K562 (cell line): ENCODE measurements around the gene GAB2. TPM values are rescaled to one million over a fixed set of nuclear protein-coding genes. Genes with fewer than 3 reads are reported as not detected.
A peak's percentile ranks its signal among the peaks of the same experiment; 100 is the strongest.

Experiments used
- CHD2 ChIP-seq: IDR thresholded peaks from 2 replicates; pipeline ENCODE4 v1.6.1; 2011; ENCODE audit warnings: low read depth, low read length
- CREBBP ChIP-seq: IDR thresholded peaks from one replicate; pipeline ENCODE4 v1.6.1; 2012; ENCODE audit warnings: low read depth, mild to moderate bottlenecking, control low read depth, inconsistent platforms, low read length
- DDX20 ChIP-seq: fragments of 450-650 bp; IDR thresholded peaks from 2 replicates; pipeline ENCODE4 v1.6.1; 2016; ENCODE audit warnings: missing genetic modification characterization, low read depth, mild to moderate bottlenecking, missing compliant biosample characterization, moderate library complexity
- DPF2 ChIP-seq: fragments of 450-650 bp; IDR thresholded peaks from 2 replicates; pipeline ENCODE4 v1.6.1; 2016
- FOXA3 ChIP-seq, 2 experiments: fragments of 450-650 bp in 1 of 2; sonication (generic) in 1 of 2; formaldehyde crosslinking; IDR thresholded peaks in 1 of 2; conservative IDR thresholded peaks in 1 of 2; 2 replicates each; pipeline versions ENCODE4 v1.4.0 to v1.8.0; 2020 to 2022; ENCODE audit warnings: mild to moderate bottlenecking in 2 of 2, missing genetic modification reagents in 1 of 2
- GABPA ChIP-seq: fragments of 200-800 bp; sonication (Bioruptor generic); conservative IDR thresholded peaks from 2 replicates; pipeline ENCODE4 v1.6.1; 2016; ENCODE audit warnings: low read depth, missing genetic modification characterization, missing compliant biosample characterization
- KDM5B ChIP-seq: fragments of 200-600 bp; sonication (generic); IDR thresholded peaks from 2 replicates; pipeline ENCODE4 v1.6.1; 2012; ENCODE audit warnings: low read depth, mild to moderate bottlenecking, moderate library complexity, low read length, control low read depth, inconsistent platforms; ENCODE audit not compliant: insufficient replicate concordance
- MXI1 ChIP-seq: IDR thresholded peaks from 2 replicates; pipeline ENCODE4 v1.6.1; 2011; ENCODE audit warnings: low read depth, mild to moderate bottlenecking, improper control_type of control experiment, low read length
- NELFE ChIP-seq: IDR thresholded peaks from 2 replicates; pipeline ENCODE4 v1.6.1; 2011; ENCODE audit warnings: mild to moderate bottlenecking; ENCODE audit not compliant: insufficient read depth, insufficient read length
- RBM15 ChIP-seq: fragments of 200-400 bp; formaldehyde crosslinking; IDR thresholded peaks from 2 replicates; pipeline ENCODE4 v1.6.1; 2018; ENCODE audit warnings: mild to moderate bottlenecking, low read length, moderate library complexity; ENCODE audit not compliant: insufficient read depth
- SAFB ChIP-seq: fragments of 200-400 bp; formaldehyde crosslinking; IDR thresholded peaks from 2 replicates; pipeline ENCODE4 v1.6.1; 2017; ENCODE audit warnings: low read depth, low read length, borderline replicate concordance
- SOX6 ChIP-seq: fragments of 450-650 bp; IDR thresholded peaks from 2 replicates; pipeline ENCODE4 v1.6.1; 2014; ENCODE audit warnings: mild to moderate bottlenecking
- YY1 ChIP-seq, 3 experiments: IDR thresholded peaks; 2 replicates each; pipeline ENCODE4 v1.6.1; 2011; ENCODE audit warnings: low read length in 2 of 3, mild to moderate bottlenecking in 2 of 3, moderate library complexity in 2 of 3, borderline replicate concordance in 1 of 3, control low read depth in 1 of 3, low read depth in 1 of 3; ENCODE audit not compliant: insufficient read depth in 3 of 3, insufficient replicate concordance in 2 of 3, control insufficient read depth in 1 of 3, insufficient read length in 1 of 3; ENCODE audit errors: extremely low read depth in 1 of 3
- ZNF436 ChIP-seq: fragments of 250-450, 450-650 bp; sonication (Bioruptor Pico); formaldehyde crosslinking; IDR thresholded peaks from 2 replicates; pipeline ENCODE4 v1.7.0; 2020; ENCODE audit warnings: mild to moderate bottlenecking
- ZNF77 ChIP-seq: fragments of 250-450 bp; sonication (Bioruptor Pico); IDR thresholded peaks from 2 replicates; pipeline ENCODE4 v1.5.0; 2020
- ZNF79 ChIP-seq: fragments of 250-450 bp; sonication (Bioruptor Pico); IDR thresholded peaks from 2 replicates; pipeline ENCODE4 v1.4.0; 2020; ENCODE audit warnings: low read depth, mild to moderate bottlenecking, moderate library complexity
- polyA plus RNA-seq, 8 experiments: library from polyadenylated mRNA; depleted of rRNA in 4 of 8; stranded (reverse) in 5 of 8; unstranded in 3 of 8; fragments of >200 nt; fragmentation: Nextera tagmentation in 2 of 8; fragmentation: Illumina TruSeq in 1 of 8; extraction: Ambion mirVana in 2 of 8; extraction: Trizol in 1 of 8; gene quantifications; 2 replicates each; pipeline versions ENCODE4 v1.2.1 to v1.2.3, GENCODE V29; 2011 to 2014; ENCODE audit warnings: inconsistent platforms in 1 of 8, missing spikeins in 1 of 8
- total RNA-seq, 7 experiments: library from RNA; depleted of rRNA in 6 of 7; stranded (reverse); fragments of >200 nt in 6 of 7; fragmentation: Illumina TruSeq in 2 of 7; extraction: Trizol in 2 of 7; gene quantifications; 2 replicates each; pipeline versions ENCODE4 v1.2.1 to v1.2.3, GENCODE V29; 2011 to 2021; ENCODE audit warnings: low replicate concordance in 1 of 7
- TF ChIP-seq, protein P1 (sequence below): fragments of 450-650 bp; IDR thresholded peaks from 2 replicates; pipeline ENCODE4 v1.6.1; 2016; ENCODE audit warnings: mild to moderate bottlenecking
- TF ChIP-seq, protein P2 (sequence below): sonication (generic); formaldehyde crosslinking; IDR thresholded peaks from 2 replicates; pipeline ENCODE4 v1.8.0; 2022; ENCODE audit warnings: missing genetic modification reagents, mild to moderate bottlenecking, borderline replicate concordance
- TF ChIP-seq, protein P3 (sequence below): sonication (generic); formaldehyde crosslinking; IDR thresholded peaks from 2 replicates; pipeline ENCODE4 v1.8.1; 2023; ENCODE audit warnings: mild to moderate bottlenecking, missing genetic modification reagents, moderate library complexity
- TF ChIP-seq, protein P4 (sequence below): sonication (generic); formaldehyde crosslinking; IDR thresholded peaks from 2 replicates; pipeline ENCODE4 v1.9.0; 2022; ENCODE audit warnings: mild to moderate bottlenecking, missing genetic modification reagents

The GAB2 gene
- total and polyA plus RNA-seq, 9 of the 15 experiments (the other 6 are each of a cell fraction or from before 2014, with no cell fraction given), result 2.3 to 35.2 (median 16.1) TPM

DNA sequence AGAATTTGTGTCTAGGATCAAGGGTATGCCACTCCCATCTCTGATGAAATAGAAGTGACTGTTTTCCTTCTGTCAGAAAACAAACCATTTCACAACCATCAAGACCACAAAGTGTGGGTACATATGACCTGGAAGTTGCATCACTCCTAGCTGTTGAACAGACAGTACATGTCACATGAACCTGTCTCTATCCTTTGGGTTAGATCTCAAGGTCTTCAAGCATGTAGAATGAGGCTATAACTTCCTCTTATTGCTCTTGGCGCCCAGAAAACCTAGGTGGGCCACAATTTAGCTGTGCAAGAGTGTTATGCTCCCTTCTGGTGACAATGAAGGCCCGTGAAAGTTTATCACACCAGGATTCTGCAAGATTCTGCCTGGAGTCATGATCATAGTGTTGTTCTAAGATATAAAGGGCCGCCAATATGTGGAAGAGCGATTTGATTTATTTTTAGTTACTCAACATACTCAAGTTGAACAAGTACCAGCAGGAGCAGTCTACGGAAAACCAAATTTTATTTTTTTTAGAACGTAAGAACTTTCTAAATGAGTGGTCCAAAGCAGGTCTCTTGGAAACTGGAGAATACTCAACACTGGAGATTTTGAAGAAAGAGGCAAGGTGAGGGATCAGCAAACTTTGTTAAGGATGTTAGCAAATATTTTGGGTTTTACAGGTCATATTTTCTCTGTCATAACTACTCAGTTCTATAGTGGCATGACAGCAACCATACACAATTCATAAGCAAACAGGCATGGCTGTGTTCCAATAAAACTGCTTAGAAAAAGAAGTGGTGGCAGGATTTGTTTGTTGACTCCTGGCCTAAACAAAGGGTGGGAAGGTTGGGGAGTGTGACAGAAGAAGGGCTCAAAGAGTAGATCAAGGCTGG lies 127.1 kb downstream of the GAB2 start (continued):
- TF ChIP-seq, protein P1, sequence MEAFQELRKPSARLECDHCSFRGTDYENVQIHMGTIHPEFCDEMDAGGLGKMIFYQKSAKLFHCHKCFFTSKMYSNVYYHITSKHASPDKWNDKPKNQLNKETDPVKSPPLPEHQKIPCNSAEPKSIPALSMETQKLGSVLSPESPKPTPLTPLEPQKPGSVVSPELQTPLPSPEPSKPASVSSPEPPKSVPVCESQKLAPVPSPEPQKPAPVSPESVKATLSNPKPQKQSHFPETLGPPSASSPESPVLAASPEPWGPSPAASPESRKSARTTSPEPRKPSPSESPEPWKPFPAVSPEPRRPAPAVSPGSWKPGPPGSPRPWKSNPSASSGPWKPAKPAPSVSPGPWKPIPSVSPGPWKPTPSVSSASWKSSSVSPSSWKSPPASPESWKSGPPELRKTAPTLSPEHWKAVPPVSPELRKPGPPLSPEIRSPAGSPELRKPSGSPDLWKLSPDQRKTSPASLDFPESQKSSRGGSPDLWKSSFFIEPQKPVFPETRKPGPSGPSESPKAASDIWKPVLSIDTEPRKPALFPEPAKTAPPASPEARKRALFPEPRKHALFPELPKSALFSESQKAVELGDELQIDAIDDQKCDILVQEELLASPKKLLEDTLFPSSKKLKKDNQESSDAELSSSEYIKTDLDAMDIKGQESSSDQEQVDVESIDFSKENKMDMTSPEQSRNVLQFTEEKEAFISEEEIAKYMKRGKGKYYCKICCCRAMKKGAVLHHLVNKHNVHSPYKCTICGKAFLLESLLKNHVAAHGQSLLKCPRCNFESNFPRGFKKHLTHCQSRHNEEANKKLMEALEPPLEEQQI, result peak; percentile 79; the same call in 1 of the 2 replicates
- TF ChIP-seq SAFB (no peak), DPF2 (peak; percentile 92), CHD2 (0 out of 2 replicates have a peak, but pooled peaks have one; percentile 32), ZNF436 (no peak), KDM5B (no peak), MXI1 (no peak), RBM15 (no peak), FOXA3 (CRISPR knock-in tag; conservative IDR thresholded peaks at IDR 0.05 in 1 of 2, IDR thresholded peaks at IDR 0.05 in 1 of 2) (peak; percentile 69 to 72; a peak in 3 of 4 replicates), ZNF77 (CRISPR knock-in tag) (no peak), DDX20 (tag) (no peak; the same call in 1 of the 2 replicates), NELFE (no peak), YY1 (IDR thresholded peaks at IDR 0.05; ENCODE audit: borderline replicate concordance in 1 of 3, control insufficient read depth in 1 of 3, extremely low read depth in 1 of 3, insufficient read depth in 3 of 3, insufficient read length in 1 of 3, insufficient replicate concordance in 2 of 3, low read depth in 1 of 3, low read length in 2 of 3) (no peak), GABPA (tag) (peak; percentile 74), CREBBP (no peak), SOX6 (peak; percentile 96), ZNF79 (peak; percentile 58; the same call in 1 of the 2 replicates)
- TF ChIP-seq, protein P2, sequence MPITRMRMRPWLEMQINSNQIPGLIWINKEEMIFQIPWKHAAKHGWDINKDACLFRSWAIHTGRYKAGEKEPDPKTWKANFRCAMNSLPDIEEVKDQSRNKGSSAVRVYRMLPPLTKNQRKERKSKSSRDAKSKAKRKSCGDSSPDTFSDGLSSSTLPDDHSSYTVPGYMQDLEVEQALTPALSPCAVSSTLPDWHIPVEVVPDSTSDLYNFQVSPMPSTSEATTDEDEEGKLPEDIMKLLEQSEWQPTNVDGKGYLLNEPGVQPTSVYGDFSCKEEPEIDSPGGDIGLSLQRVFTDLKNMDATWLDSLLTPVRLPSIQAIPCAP, result no peak
- TF ChIP-seq, protein P3, sequence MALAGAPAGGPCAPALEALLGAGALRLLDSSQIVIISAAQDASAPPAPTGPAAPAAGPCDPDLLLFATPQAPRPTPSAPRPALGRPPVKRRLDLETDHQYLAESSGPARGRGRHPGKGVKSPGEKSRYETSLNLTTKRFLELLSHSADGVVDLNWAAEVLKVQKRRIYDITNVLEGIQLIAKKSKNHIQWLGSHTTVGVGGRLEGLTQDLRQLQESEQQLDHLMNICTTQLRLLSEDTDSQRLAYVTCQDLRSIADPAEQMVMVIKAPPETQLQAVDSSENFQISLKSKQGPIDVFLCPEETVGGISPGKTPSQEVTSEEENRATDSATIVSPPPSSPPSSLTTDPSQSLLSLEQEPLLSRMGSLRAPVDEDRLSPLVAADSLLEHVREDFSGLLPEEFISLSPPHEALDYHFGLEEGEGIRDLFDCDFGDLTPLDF (CRISPR knock-in tag), result no peak
- TF ChIP-seq, protein P4, sequence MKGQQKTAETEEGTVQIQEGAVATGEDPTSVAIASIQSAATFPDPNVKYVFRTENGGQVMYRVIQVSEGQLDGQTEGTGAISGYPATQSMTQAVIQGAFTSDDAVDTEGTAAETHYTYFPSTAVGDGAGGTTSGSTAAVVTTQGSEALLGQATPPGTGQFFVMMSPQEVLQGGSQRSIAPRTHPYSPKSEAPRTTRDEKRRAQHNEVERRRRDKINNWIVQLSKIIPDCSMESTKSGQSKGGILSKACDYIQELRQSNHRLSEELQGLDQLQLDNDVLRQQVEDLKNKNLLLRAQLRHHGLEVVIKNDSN (CRISPR knock-in tag), result peak; percentile 76
